Progenitor cell of endocrine pancreas (in vitro differentiated cells): ENCODE results near the gene SH2D1B. TPM values are rescaled to one million over a fixed set of nuclear protein-coding genes. Genes with fewer than 3 reads are reported as not detected.
"Not testable (repeated sequence)": the region's sequence is repeated elsewhere in the genome, so short reads cannot be mapped to it uniquely, and the experiment has no call there.

Experiments
- DNase-seq: peaks from one replicate; pipeline ENCODE4 v3.0.0; 2021; ENCODE audit warnings: low spot score; ENCODE audit not compliant: unreplicated experiment
- H3K27ac Mint-ChIP-seq: 2 replicates; pipeline ENCODE4 v1.8.0; 2021; ENCODE audit warnings: mild to moderate bottlenecking, moderate library complexity, mixed read lengths
- H3K27me3 Mint-ChIP-seq: 2 replicates; pipeline ENCODE4 v1.8.0; 2021; ENCODE audit warnings: mixed read lengths
- H3K36me3 Mint-ChIP-seq: 2 replicates; pipeline ENCODE4 v1.8.0; 2022; ENCODE audit warnings: mixed read lengths; ENCODE audit not compliant: insufficient read depth
- H3K4me1 Mint-ChIP-seq: 2 replicates; pipeline ENCODE4 v1.8.0; 2021; ENCODE audit warnings: low read depth, mixed read lengths
- H3K4me3 Mint-ChIP-seq: 2 replicates; pipeline ENCODE4 v1.8.0; 2021; ENCODE audit warnings: low read depth, mild to moderate bottlenecking, moderate library complexity, mixed read lengths
- H3K9me3 Mint-ChIP-seq: 2 replicates; pipeline ENCODE4 v1.8.0; 2021; ENCODE audit warnings: low read depth, mixed read lengths
- CTCF ChIP-seq: fragments of 200-600 bp; sonication (generic); IDR thresholded peaks from one replicate; pipeline ENCODE4 v1.5.0; 2021; ENCODE audit warnings: antibody characterized with exemption, mild to moderate bottlenecking; ENCODE audit not compliant: unreplicated experiment
- total RNA-seq: library from RNA; stranded (reverse); gene quantifications from 2 replicates; pipeline ENCODE4 v1.2.1, GENCODE V29; 2021

SH2D1B gene
- total RNA-seq, 1 donor from 2014 or later, result not detected

- no peak for DNase-seq
- Mint-ChIP-seq H3K4me3 (no peak overlapping the region), H3K36me3 (no peaks in the 10 kb centered on the region), H3K9me3 (peaks cover 6% of the 10 kb centered on the region), H3K27ac (no peak overlapping the region), H3K27me3 (no peaks in the 10 kb centered on the region), H3K4me1 (no peaks in the 10 kb centered on the region)
- TF ChIP-seq CTCF, result no peak
Observed at GRCh38 chr1:162430583-162430982, 18.6 kb upstream of the SH2D1B start.

- Mint-ChIP-seq H3K36me3 (no peaks in the 10 kb centered on the region), H3K4me3 (no peak overlapping the region), H3K27ac (no peak overlapping the region), H3K4me1 (no peaks in the 10 kb centered on the region), H3K9me3 (peaks cover 14% of the 10 kb centered on the region), H3K27me3 (no peaks in the 10 kb centered on the region)
- DNase-seq, result no peak
- TF ChIP-seq CTCF, result no peak
Observed at GRCh38 chr1:162422662-162423375, 10.9 kb upstream of the SH2D1B start.

- peaks cover 14% of the 10 kb centered on the region for H3K9me3 Mint-ChIP-seq
- H3K27ac Mint-ChIP-seq, result no peak overlapping the region
- no peak overlapping the region for H3K4me3 Mint-ChIP-seq
- no peaks in the 10 kb centered on the region for H3K4me1 Mint-ChIP-seq
- no peak for TF ChIP-seq CTCF
- DNase-seq, result no peak
- H3K27me3 Mint-ChIP-seq, result no peaks in the 10 kb centered on the region
- no peaks in the 10 kb centered on the region for H3K36me3 Mint-ChIP-seq
Observed at GRCh38 chr1:162421258-162422164, 9.6 kb upstream of the SH2D1B start.

- Mint-ChIP-seq H3K4me3 (no peak overlapping the region), H3K4me1 (no peaks in the 10 kb centered on the region), H3K36me3 (no peaks in the 10 kb centered on the region), H3K27me3 (no peaks in the 10 kb centered on the region), H3K27ac (no peak overlapping the region), H3K9me3 (peaks cover 19% of the 10 kb centered on the region)
- no peak for DNase-seq
- TF ChIP-seq CTCF, result no peak
Observed at GRCh38 chr1:162420120-162420519, 8.2 kb upstream of the SH2D1B start.

GRCh38 chr1:162419450-162419931 is 7.6 kb upstream of the SH2D1B start:
- H3K9me3 Mint-ChIP-seq, result peaks cover 19% of the 10 kb centered on the region
- H3K36me3 Mint-ChIP-seq, H3K4me3 Mint-ChIP-seq, H3K4me1 Mint-ChIP-seq, DNase-seq, H3K27ac Mint-ChIP-seq, H3K27me3 Mint-ChIP-seq: not testable (repeated sequence)

GRCh38 chr1:162418584-162418983 is 6.6 kb upstream of the SH2D1B start:
- H3K27me3 Mint-ChIP-seq, H3K36me3 Mint-ChIP-seq, H3K4me3 Mint-ChIP-seq, H3K4me1 Mint-ChIP-seq, DNase-seq, H3K27ac Mint-ChIP-seq: not testable (repeated sequence)
- peaks cover 15% of the 10 kb centered on the region for H3K9me3 Mint-ChIP-seq
